Measurements from ENCODE around the gene INMT. TPM values are rescaled to one million over a fixed set of nuclear protein-coding genes. Genes with fewer than 3 reads are reported as not detected.
A peak's percentile ranks its signal among the peaks of the same experiment; 100 is the strongest.

INMT gene
- polyA plus RNA-seq, 1 of the 3 experiments (the other 2 are of a cell fraction), result not detected

DNA sequence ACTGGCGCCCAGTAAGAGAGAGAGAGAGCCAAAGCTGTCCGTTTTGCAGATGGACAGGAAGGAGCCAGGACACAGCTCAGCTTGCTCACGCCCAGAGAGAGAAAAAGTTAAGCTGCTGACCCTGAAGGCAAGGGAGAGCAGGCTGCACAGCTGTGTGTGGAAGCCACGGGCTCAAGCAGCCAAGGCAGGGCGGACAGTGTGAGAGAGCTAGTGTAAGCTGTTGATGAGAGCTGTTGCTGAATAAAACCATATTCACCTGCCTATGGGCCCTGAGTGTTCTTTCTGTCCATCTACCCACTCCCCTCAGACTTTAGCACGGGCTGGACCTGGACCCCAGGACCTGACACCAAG lies 5.4 kb downstream of the INMT start:
- H2AFZ ChIP-seq (ENCODE audit: low read depth), result no peak overlapping the region
- no peaks in the 10 kb centered on the region for H3K36me3 ChIP-seq (replicated peaks in 1 of 2; ENCODE audit: control insufficient read depth in 1 of 2, insufficient read depth in 2 of 2, low read length in 1 of 2)
- no peaks in the 10 kb centered on the region for H4K20me1 ChIP-seq (ENCODE audit: insufficient read depth)
- H3K4me2 ChIP-seq, result no peak overlapping the region
- H3K79me2 ChIP-seq (ENCODE audit: insufficient read depth), result no peaks in the 10 kb centered on the region
- no peaks in the 10 kb centered on the region for H3K9me3 ChIP-seq
- peaks cover 0 to 31% of the 10 kb centered on the region in 2 experiments; a peak in 2 of 4 replicates for H3K4me1 ChIP-seq (ENCODE audit: control insufficient read depth in 1 of 2, insufficient read depth in 2 of 2, low read depth in 1 of 2, low read length in 1 of 2)
- DNase-seq, result no peak
- H3K9ac ChIP-seq, result no peak overlapping the region
- CTCF ChIA-PET, result interaction anchor here (1.2 to 3.7 kb wide), 7 partner anchors 10 to 19 kb away, joined by 4 to 12 read pairs (median 5); no protein-coding TSS in a partner anchor
- POLR2A ChIA-PET, result interaction anchor here (1.8 kb wide), 1 partner anchor 14 kb away, joined by 4 read pairs; the partner anchor contains the start of gene MINDY4
- WGBS (ENCODE audit: low lambda C conversion rate), result 43% methylated on average over 6 of the region's 6 CpGs
- H3K9me2 ChIP-seq, result no peaks in the 10 kb centered on the region
- H3K4me3 ChIP-seq (ENCODE audit: low read depth in 2 of 2, low read length in 1 of 2), result no peak overlapping the region
- no peaks in the 10 kb centered on the region for H3F3A ChIP-seq (replicated peaks; ENCODE audit: insufficient read depth)
- peaks cover 13% of the 10 kb centered on the region for H3K27me3 ChIP-seq (ENCODE audit: insufficient read depth)
- peak overlapping the region in 1 of 2 experiments; percentile 72; a peak in 2 of 4 replicates for H3K27ac ChIP-seq (ENCODE audit: low read depth in 2 of 2, low read length in 1 of 2)
- TF ChIP-seq CTCF (IDR thresholded peaks at IDR 0.05) (no peak), TAF1 (IDR thresholded peaks at IDR 0.05; ENCODE audit: borderline replicate concordance, low read depth, low read length) (no peak), EP300 (IDR thresholded peaks at IDR 0.05; ENCODE audit: borderline replicate concordance in 1 of 2, low read depth in 1 of 2, low read length in 1 of 2) (no peak), NFIC (IDR thresholded peaks at IDR 0.05; ENCODE audit: borderline replicate concordance) (no peak), RFX5 (IDR thresholded peaks at IDR 0.05; ENCODE audit: low read length) (no peak), POLR2AphosphoS5 (IDR thresholded peaks at IDR 0.05; ENCODE audit: low read depth, low read length) (no peak), RXRA (IDR thresholded peaks at IDR 0.05; ENCODE audit: borderline replicate concordance, low read depth) (no peak), GATA2 (CRISPR knock-in tag; IDR thresholded peaks at IDR 0.05) (no peak), GABPA (IDR thresholded peaks at IDR 0.05; ENCODE audit: low read depth) (no peak), ZBTB33 (IDR thresholded peaks at IDR 0.05; ENCODE audit: borderline replicate concordance, low read depth) (no peak), MXI1 (IDR thresholded peaks at IDR 0.05; ENCODE audit: low read depth, low read length) (no peak), RAD21 (IDR thresholded peaks at IDR 0.05; ENCODE audit: low read length) (no peak), ELF1 (IDR thresholded peaks at IDR 0.05) (no peak), MEF2A (IDR thresholded peaks at IDR 0.05; ENCODE audit: borderline replicate concordance, low read depth) (no peak)
- TF ChIP-seq, protein P1, sequence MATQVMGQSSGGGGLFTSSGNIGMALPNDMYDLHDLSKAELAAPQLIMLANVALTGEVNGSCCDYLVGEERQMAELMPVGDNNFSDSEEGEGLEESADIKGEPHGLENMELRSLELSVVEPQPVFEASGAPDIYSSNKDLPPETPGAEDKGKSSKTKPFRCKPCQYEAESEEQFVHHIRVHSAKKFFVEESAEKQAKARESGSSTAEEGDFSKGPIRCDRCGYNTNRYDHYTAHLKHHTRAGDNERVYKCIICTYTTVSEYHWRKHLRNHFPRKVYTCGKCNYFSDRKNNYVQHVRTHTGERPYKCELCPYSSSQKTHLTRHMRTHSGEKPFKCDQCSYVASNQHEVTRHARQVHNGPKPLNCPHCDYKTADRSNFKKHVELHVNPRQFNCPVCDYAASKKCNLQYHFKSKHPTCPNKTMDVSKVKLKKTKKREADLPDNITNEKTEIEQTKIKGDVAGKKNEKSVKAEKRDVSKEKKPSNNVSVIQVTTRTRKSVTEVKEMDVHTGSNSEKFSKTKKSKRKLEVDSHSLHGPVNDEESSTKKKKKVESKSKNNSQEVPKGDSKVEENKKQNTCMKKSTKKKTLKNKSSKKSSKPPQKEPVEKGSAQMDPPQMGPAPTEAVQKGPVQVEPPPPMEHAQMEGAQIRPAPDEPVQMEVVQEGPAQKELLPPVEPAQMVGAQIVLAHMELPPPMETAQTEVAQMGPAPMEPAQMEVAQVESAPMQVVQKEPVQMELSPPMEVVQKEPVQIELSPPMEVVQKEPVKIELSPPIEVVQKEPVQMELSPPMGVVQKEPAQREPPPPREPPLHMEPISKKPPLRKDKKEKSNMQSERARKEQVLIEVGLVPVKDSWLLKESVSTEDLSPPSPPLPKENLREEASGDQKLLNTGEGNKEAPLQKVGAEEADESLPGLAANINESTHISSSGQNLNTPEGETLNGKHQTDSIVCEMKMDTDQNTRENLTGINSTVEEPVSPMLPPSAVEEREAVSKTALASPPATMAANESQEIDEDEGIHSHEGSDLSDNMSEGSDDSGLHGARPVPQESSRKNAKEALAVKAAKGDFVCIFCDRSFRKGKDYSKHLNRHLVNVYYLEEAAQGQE (IDR thresholded peaks at IDR 0.05; ENCODE audit: low read depth, low read length), result no peak

All from SK-N-SH (cell line).